WI38 (cell line): ENCODE results near the gene LEKR1.

Experiments
- H3K4me3 ChIP-seq: 2 replicates; pipeline ENCODE4 v1.5.1; 2011; ENCODE audit warnings: low read depth, mild to moderate bottlenecking, control low read depth, low read length
- CTCF ChIP-seq: IDR thresholded peaks from 2 replicates; pipeline ENCODE4 v1.5.1; 2012; ENCODE audit warnings: low read depth, mild to moderate bottlenecking, control low read depth, low read length

Gene LEKR1

GRCh38 chr3:156973954-156974353, 147.8 kb downstream of the LEKR1 start:
- TF ChIP-seq CTCF, result no peak
- H3K4me3 ChIP-seq, result no peak overlapping the region

- no peak for TF ChIP-seq CTCF
- H3K4me3 ChIP-seq, result no peak overlapping the region
Measured at GRCh38 chr3:156974931-156975330, 148.8 kb downstream of the LEKR1 start.

GRCh38 chr3:156975721-156976120, 149.6 kb downstream of the LEKR1 start:
- TF ChIP-seq CTCF, result no peak
- H3K4me3 ChIP-seq, result no peak overlapping the region

- H3K4me3 ChIP-seq, result no peak overlapping the region
- no peak for TF ChIP-seq CTCF
Measured at GRCh38 chr3:156976933-156977332, 150.8 kb downstream of the LEKR1 start.

- no peak for TF ChIP-seq CTCF
- no peak overlapping the region for H3K4me3 ChIP-seq
Measured at GRCh38 chr3:156978481-156978961, 152.4 kb downstream of the LEKR1 start.

- no peak for TF ChIP-seq CTCF
- H3K4me3 ChIP-seq, result no peak overlapping the region
Measured at GRCh38 chr3:156981005-156981404, 154.9 kb downstream of the LEKR1 start.

- H3K4me3 ChIP-seq, result no peak overlapping the region
- no peak for TF ChIP-seq CTCF
Measured at GRCh38 chr3:156983559-156983958, 157.4 kb downstream of the LEKR1 start.
